Epithelial cell of prostate (primary cell): ENCODE results near the gene TMEM151B.
A peak's percentile ranks its signal among the peaks of the same experiment; 100 is the strongest.
"Not testable (repeated sequence)": the region's sequence is repeated elsewhere in the genome, so short reads cannot be mapped to it uniquely, and the experiment has no call there.

Source experiments
- DNase-seq: peaks from one replicate; pipeline ENCODE4 v3.0.0-alpha.2; 2011; ENCODE audit warnings: low read depth, low spot score
- H3K27ac ChIP-seq: fragments of 450-650 bp; 2 replicates; pipeline ENCODE4 v1.5.1; 2017; ENCODE audit warnings: mild to moderate bottlenecking

The TMEM151B gene

GRCh38 chr6:44269921-44270525 lies at the start of gene TMEM151B:
Gene TMEM151B (plus strand): TSS chr6:44270450. CDS start chr6:44270743, 293 bp downstream.
- DNase-seq: no peak
- no peak within 1 kb of the TSS for H3K27ac ChIP-seq

GRCh38 chr6:44220913-44221290 lies 49.3 kb upstream of the TMEM151B start:
- no peak for DNase-seq
- peak overlapping the region; percentile 47 for H3K27ac ChIP-seq

GRCh38 chr6:44221291-44221960 lies 48.8 kb upstream of the TMEM151B start:
- DNase-seq: no peak
- H3K27ac ChIP-seq: peak overlapping the region; percentile 47

- DNase-seq: no peak
- H3K27ac ChIP-seq: peak overlapping the region; percentile 47
Observed at GRCh38 chr6:44221961-44222335, 48.3 kb upstream of the TMEM151B start.

- H3K27ac ChIP-seq: no peak overlapping the region
- DNase-seq: no peak
Observed at GRCh38 chr6:44222486-44223318, 47.5 kb upstream of the TMEM151B start.

- no peak within 1 kb of the TSS for H3K27ac ChIP-seq
- no peak for DNase-seq
Observed at GRCh38 chr6:44223319-44224028, 46.8 kb upstream of the TMEM151B start, which contains the start of gene SLC29A1. Gene SLC29A1 (plus strand): TSS chr6:44223595. CDS start chr6:44227314, 3,719 bp downstream.

- no peak overlapping the region for H3K27ac ChIP-seq
- no peak for DNase-seq
Observed at GRCh38 chr6:44224029-44224964, 46.0 kb upstream of the TMEM151B start.

GRCh38 chr6:44224965-44225305 lies 45.3 kb upstream of the TMEM151B start:
- no peak overlapping the region for H3K27ac ChIP-seq
- DNase-seq: no peak

- H3K27ac ChIP-seq: no peak overlapping the region
- DNase-seq: no peak
Observed at GRCh38 chr6:44225579-44226325, 44.5 kb upstream of the TMEM151B start.

GRCh38 chr6:44226368-44227147 lies 43.7 kb upstream of the TMEM151B start:
- H3K27ac ChIP-seq: no peak overlapping the region
- DNase-seq: no peak

GRCh38 chr6:44227148-44227793 lies 43.0 kb upstream of the TMEM151B start:
- H3K27ac ChIP-seq: no peak overlapping the region
- DNase-seq: no peak

- H3K27ac ChIP-seq: no peak overlapping the region
- no peak for DNase-seq
Observed at GRCh38 chr6:44228031-44228430, 42.2 kb upstream of the TMEM151B start.

- H3K27ac ChIP-seq: no peak overlapping the region
- DNase-seq: no peak
Observed at GRCh38 chr6:44228433-44228832, 41.8 kb upstream of the TMEM151B start.

- DNase-seq: no peak
- H3K27ac ChIP-seq: no peak overlapping the region
Observed at GRCh38 chr6:44228836-44229235, 41.4 kb upstream of the TMEM151B start.

- no peak for DNase-seq
- H3K27ac ChIP-seq: no peak overlapping the region
Observed at GRCh38 chr6:44229376-44230033, 40.7 kb upstream of the TMEM151B start.

GRCh38 chr6:44230034-44230675 lies 40.1 kb upstream of the TMEM151B start:
- H3K27ac ChIP-seq: no peak overlapping the region
- no peak for DNase-seq

- not testable (repeated sequence) for H3K27ac ChIP-seq, DNase-seq
Observed at GRCh38 chr6:44231426-44231825, 38.8 kb upstream of the TMEM151B start.
